Body of pancreas (tissue), 4 donors: Measurements from ENCODE around the gene PKP1. TPM values are rescaled to one million over a fixed set of nuclear protein-coding genes. Genes with fewer than 3 reads are reported as not detected.

Experiments
- ATAC-seq: fragments of 150-250 bp; one replicate; pipeline ENCODE4 v1.9.1; 2016
- DNase-seq, 4 donors: peaks; one replicate each; pipeline ENCODE4 v3.0.0-alpha.2; 2019
- H3K27ac ChIP-seq, 4 donors: fragments of 200-600 bp; sonication (generic); 1 replicate in 3 of 4; 2 replicates in 1 of 4; pipeline versions ENCODE4 v1.5.1 to v1.6.1; 2016 to 2019; ENCODE audit warnings: mild to moderate bottlenecking in 1 of 4, mixed read lengths in 1 of 4, moderate library complexity in 1 of 4
- H3K27me3 ChIP-seq, 2 donors: fragments of 200-600 bp; sonication (generic); one replicate each; pipeline ENCODE4 v1.6.0; 2016; ENCODE audit warnings: mild to moderate bottlenecking in 1 of 2
- H3K36me3 ChIP-seq, 2 donors: fragments of 200-600 bp; sonication (generic); replicated peaks in 1 of 2; 2 replicates each; pipeline ENCODE4 v1.5.1; 2016; ENCODE audit warnings: low read depth in 2 of 2; ENCODE audit not compliant: insufficient read depth in 1 of 2
- H3K4me1 ChIP-seq: fragments of 200-600 bp; sonication (generic); one replicate; pipeline ENCODE4 v1.6.0; 2016
- H3K4me3 ChIP-seq, 2 donors: fragments of 200-600 bp; sonication (generic); 1 replicate in 1 of 2; 2 replicates in 1 of 2; pipeline ENCODE4 v1.5.1; 2016 to 2019
- H3K9me3 ChIP-seq, 3 donors: fragments of 200-600 bp; sonication (generic); 1 replicate in 2 of 3; 2 replicates in 1 of 3; pipeline ENCODE4 v1.5.1; 2016
- CTCF ChIP-seq, 7 experiments: fragments of 450-650 bp in 4 of 7; fragments of 200-600 bp in 3 of 7; sonication (generic) in 3 of 7; IDR thresholded peaks; one replicate each; pipeline ENCODE4 v1.5.1; 2016 to 2019; ENCODE audit warnings: antibody characterized with exemption in 7 of 7
- POLR2A ChIP-seq, 3 donors: fragments of 450-650 bp; IDR thresholded peaks; one replicate each; pipeline ENCODE4 v1.6.1; 2016; ENCODE audit warnings: antibody characterized with exemption in 3 of 3, mild to moderate bottlenecking in 2 of 3
- WGBS, 2 donors: methylation state at CpG; one replicate each; pipeline ENCODE4 v1.1.5; 2017; 5-methylcytosine and 5-hydroxymethylcytosine counted together
- intact Hi-C: fragments of 100-400 bp; cut with DNase I; formaldehyde crosslinking; loops from one replicate; pipeline ENCODE4 v1.15.1; 2023
- total RNA-seq, 2 donors: library from RNA; depleted of rRNA; stranded (reverse); fragments of >200 nt; gene quantifications; one replicate each; pipeline ENCODE4 v1.1.0, GENCODE V29; 2016

The PKP1 gene
- total RNA-seq, 2 donors from 2014 or later: 0.33 TPM; not detected in 1

GRCh38 chr1:201345081-201345355, 61.7 kb downstream of the PKP1 start:
- DNase-seq (no peak), ATAC-seq (no peak)
- Histone ChIP-seq H3K27ac (no peak overlapping the region), H3K27me3 (no peaks in the 10 kb centered on the region), H3K36me3 (no peaks in the 10 kb centered on the region), H3K9me3 (no peaks in the 10 kb centered on the region), H3K4me3 (no peak overlapping the region), H3K4me1 (no peaks in the 10 kb centered on the region)
- WGBS, 2 donors: 79 to 91% methylated on average over 5 of the region's 5 CpGs
- intact Hi-C loops: no loop called here
- no peak for TF ChIP-seq CTCF (IDR thresholded peaks at IDR 0.05)
- no peak for TF ChIP-seq POLR2A (IDR thresholded peaks at IDR 0.05)

DNA sequence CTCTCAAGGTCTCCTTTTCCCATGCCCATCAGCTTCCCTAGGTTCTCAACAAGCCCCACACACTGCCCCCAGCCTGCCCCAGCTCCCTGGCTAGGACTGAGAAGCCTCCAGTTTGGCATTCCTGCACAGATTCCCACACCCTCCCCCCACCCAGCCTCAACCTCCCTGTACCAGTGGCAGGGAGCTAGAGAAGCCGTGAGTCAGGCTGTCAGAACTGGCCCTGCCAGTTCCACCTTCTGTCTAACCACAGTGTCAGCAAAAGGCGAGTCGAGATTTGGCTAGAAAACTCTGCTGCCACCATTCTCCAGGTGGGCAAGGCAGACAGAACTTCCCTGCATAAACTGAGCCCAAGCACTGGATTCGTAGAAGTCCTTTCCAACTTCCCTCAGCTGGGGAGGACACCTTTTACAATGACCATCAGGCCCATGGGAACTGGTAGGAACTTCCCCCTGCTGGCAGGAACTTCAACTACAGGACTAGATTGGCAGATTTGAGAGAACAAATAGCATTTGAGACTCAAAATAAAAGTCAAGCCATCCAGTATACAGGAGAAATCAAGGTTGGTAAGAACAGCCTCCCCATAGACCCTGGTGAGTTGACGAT, 63.1 kb downstream of the PKP1 start:
- DNase-seq (peak; percentile 47 to 58 (median 54)), ATAC-seq (peak; percentile 60)
- TF ChIP-seq CTCF (IDR thresholded peaks at IDR 0.05) (peak; percentile 31 to 63 (median 54)), POLR2A (IDR thresholded peaks at IDR 0.05) (no peak)
- H3K4me3 ChIP-seq: no peak overlapping the region
- WGBS, 2 donors: 39% methylated on average over 5 of the region's 5 CpGs
- H3K9me3 ChIP-seq: no peaks in the 10 kb centered on the region
- H3K27ac ChIP-seq: no peak overlapping the region
- H3K36me3 ChIP-seq: no peaks in the 10 kb centered on the region
- H3K27me3 ChIP-seq: no peaks in the 10 kb centered on the region
- intact Hi-C loops: no loop called here
- no peaks in the 10 kb centered on the region for H3K4me1 ChIP-seq

DNA sequence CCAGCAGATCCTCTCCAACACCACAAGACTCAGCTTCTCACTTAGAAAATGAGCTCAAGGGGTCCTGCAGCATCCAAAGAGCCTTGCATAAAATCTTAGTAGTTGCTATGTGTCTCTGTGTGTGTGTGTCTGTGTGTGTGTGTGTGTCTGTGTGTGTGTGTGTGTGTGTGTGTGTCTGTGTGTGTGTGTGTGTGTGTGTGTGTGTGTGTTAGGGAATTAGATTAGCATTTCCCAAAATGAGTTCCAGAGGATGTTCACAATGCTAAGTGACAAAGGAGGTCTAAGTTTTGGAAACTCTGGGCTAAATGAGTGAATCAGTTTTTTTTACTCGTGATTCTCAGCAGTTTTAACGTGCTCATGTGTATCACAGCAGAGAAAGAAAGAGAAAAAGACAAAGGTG, 63.7 kb downstream of the PKP1 start:
- no peak overlapping the region for H3K27ac ChIP-seq
- no peak overlapping the region for H3K4me3 ChIP-seq
- H3K27me3 ChIP-seq: no peaks in the 10 kb centered on the region
- TF ChIP-seq CTCF (IDR thresholded peaks at IDR 0.05) (no peak), POLR2A (IDR thresholded peaks at IDR 0.05) (no peak)
- ATAC-seq (no peak), DNase-seq (no peak)
- WGBS, 2 donors: 16 to 23% methylated on average over 2 of the region's 2 CpGs
- no peaks in the 10 kb centered on the region for H3K9me3 ChIP-seq
- intact Hi-C loops: no loop called here
- H3K4me1 ChIP-seq: no peaks in the 10 kb centered on the region
- H3K36me3 ChIP-seq: no peaks in the 10 kb centered on the region

DNA sequence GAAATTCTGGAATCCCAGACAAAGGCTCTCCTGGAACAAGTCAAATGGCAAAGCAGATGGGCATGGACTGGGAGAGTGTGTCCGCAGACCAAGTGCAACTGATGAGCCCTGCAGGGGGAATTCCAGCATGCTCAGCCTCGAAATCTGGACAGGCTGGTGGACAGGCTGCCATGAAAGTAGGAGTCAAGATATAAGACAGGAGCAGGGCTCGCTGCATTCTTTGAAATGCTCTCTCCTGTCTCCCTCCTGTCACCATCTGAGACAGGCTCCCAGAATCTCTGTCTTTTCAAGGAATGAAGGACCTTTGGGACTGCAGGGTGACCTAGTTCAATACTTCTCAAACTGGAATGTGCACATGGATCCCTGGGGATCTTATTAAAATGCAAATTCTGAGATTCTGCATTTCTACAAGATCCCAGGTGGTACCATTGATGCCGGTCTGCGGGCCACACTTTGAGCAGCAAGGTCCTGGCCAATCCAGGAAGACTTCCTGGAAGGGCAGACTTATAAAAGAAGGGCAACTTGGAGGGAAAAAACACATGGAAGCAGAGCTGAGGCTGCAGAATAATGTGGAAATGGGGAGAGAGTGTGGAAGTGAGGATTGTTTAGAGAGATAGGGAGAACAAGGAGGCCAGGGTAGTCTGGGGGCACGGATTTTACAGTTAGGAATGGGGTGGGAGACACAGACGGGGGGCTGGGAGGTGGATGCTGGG, 64.3 kb downstream of the PKP1 start:
- Histone ChIP-seq H3K27me3 (no peaks in the 10 kb centered on the region), H3K4me1 (no peaks in the 10 kb centered on the region), H3K36me3 (no peaks in the 10 kb centered on the region), H3K27ac (no peak overlapping the region), H3K4me3 (no peak overlapping the region), H3K9me3 (no peaks in the 10 kb centered on the region)
- 19 to 25% methylated on average over 7 of the region's 7 CpGs for WGBS, 2 donors
- no peak for ATAC-seq
- TF ChIP-seq CTCF (IDR thresholded peaks at IDR 0.05) (no peak), POLR2A (IDR thresholded peaks at IDR 0.05) (no peak)
- intact Hi-C loops: no loop called here
- no peak for DNase-seq

GRCh38 chr1:201348211-201348566, 64.9 kb downstream of the PKP1 start:
- TF ChIP-seq CTCF (IDR thresholded peaks at IDR 0.05): peak; percentile 45 to 66 (median 56)
- no peak for TF ChIP-seq POLR2A (IDR thresholded peaks at IDR 0.05)
- Histone ChIP-seq H3K9me3 (no peaks in the 10 kb centered on the region), H3K4me3 (no peak overlapping the region), H3K4me1 (no peaks in the 10 kb centered on the region), H3K27me3 (no peaks in the 10 kb centered on the region), H3K36me3 (no peaks in the 10 kb centered on the region), H3K27ac (no peak overlapping the region)
- intact Hi-C loops: no loop called here
- WGBS, 2 donors: 11 to 17% methylated on average over 6 of the region's 6 CpGs
- DNase-seq (peak; percentile 39 to 53 (median 46)), ATAC-seq (peak; percentile 70)
